ENCODE measurements around the gene IL1RN. TPM values are rescaled to one million over a fixed set of nuclear protein-coding genes. Genes with fewer than 3 reads are reported as not detected.
"Not testable (repeated sequence)": the region's sequence is repeated elsewhere in the genome, so short reads cannot be mapped to it uniquely, and the experiment has no call there.

Gene IL1RN, protein sequence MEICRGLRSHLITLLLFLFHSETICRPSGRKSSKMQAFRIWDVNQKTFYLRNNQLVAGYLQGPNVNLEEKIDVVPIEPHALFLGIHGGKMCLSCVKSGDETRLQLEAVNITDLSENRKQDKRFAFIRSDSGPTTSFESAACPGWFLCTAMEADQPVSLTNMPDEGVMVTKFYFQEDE
- total RNA-seq = 0.89 TPM
- long read RNA-seq = 0 reads

DNA sequence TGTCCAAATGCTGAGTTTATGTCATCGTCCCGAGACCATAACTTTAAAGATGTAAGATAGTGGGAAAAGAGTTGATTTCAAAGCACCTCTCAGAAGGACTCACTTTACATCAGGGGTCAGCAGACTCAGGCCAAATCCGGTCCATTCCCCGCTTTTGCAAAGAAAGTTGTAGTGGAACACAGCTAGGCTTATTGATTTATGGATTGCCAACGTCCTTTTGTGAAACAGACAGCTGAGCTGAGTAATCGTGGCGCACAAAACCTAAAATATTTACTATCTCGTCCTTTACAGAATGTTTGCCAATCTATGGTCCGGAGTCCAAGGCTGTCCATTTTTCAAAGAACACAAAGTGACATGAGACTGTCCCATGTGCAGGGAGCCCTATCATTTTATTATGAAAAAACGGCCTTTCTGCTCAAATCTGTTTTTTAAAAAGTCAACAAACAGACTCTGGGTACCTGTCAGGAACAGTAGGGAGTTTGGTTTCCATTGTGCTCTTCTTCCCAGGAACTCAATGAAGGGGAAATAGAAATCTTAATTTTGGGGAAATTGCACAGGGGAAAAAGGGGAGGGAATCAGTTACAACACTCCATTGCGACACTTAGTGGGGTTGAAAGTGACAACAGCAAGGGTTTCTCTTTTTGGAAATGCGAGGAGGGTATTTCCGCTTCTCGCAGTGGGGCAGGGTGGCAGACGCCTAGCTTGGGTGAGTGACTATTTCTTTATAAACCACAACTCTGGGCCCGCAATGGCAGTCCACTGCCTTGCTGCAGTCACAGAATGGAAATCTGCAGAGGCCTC is at the start of gene IL1RN:
Gene IL1RN, plus strand, starts transcription at position 754 of the 801 bp plus-strand sequence. Its CDS starts 27 bp downstream, at position 781.
- intact Hi-C loops (cut with DNase I) = no loop called here
- peak; percentile 76 for DNase-seq (ENCODE audit: missing footprints)
- ATAC-seq = peak; percentile 36

DNA sequence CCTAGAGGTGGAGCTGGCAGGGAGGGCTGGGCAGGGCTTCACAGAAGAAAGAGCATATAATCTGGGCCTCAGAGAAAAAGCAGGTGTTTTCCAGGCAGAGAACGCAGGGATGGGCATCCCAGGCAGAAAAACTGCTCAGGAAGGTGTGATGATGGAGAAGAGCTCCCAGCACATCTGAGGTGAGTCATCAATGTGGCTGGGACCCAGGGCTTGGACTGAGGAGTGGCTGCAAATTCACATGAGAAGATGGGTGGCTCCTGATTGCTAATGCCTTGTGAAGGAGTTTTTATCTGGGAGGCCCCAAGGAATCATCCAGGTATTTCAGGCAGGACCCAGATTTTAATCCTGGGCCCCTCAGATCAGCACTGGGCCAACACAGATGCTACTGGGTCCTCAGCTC is 49.5 kb upstream of the IL1RN start:
- DNase-seq (ENCODE audit: missing footprints) (no peak), ATAC-seq (no peak)
- intact Hi-C loops (cut with DNase I) = no loop called here

DNA sequence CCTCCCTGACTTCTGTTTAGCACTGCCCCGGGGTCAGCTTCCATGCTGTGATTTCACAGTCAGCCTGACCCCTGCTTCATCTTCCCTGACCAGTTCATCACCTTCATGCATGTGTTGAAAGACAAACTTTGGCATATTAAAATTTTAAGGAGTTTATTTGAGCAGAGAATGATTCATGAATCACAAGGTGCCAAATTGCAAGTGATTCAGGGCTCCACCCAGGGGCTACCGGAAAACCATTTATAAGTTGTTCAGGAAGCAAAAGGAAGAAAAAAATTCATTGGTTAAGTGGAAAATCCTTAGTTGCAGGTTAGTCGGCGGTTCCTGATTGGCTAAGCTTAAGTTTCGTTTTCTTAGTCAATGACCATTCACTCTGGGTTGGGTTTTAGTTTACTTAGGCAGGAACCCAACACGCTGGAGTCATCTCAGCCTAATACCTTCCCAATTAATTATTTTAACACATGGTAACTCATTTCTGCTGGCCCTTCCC is 49.0 kb upstream of the IL1RN start:
- DNase-seq (ENCODE audit: missing footprints) = no peak
- intact Hi-C loops (cut with DNase I) = no loop called here
- ATAC-seq = no peak

DNA sequence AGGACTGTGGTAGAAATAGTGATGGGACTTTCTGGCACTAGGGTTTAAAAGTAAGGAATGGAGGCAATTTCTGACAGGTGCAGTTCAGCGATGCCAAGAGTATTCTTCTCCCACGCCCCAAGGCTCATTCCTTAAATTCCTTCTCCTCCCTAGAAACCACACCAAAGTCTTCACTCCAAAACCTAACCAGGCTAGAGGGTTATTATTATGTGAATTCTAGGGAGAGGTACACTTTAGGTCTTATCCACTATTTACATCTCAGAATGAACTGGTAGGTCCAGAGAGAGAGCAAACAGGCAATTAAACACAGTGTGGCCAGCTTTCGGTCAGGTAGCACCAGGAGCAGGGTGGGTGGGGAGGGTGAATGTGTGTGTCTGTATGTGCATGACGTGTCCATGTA is 48.3 kb upstream of the IL1RN start:
- DNase-seq (ENCODE audit: missing footprints) = no peak
- intact Hi-C loops (cut with DNase I) = no loop called here
- no peak for ATAC-seq

DNA sequence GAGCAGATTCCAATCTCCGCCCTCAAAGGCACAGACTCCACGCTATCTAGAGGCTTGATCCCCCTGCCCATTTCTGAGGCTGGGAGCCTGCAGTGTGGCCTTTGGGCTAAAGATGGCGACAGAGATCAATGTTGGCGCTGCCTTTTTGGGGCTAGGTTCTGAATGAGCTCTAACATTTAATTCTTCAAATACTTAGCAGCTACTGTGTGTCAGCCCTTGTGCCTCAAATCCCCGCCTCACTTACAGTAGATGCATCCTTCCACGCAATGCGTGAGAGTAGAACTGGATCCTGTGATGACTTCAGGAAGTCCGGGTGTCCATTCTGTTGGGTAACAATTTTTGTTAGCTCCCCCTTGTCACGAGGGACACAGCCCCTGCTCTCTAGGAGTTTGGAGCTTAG is 47.3 kb upstream of the IL1RN start:
- ATAC-seq (peak; percentile 42), DNase-seq (ENCODE audit: missing footprints) (no peak)
- intact Hi-C loops (cut with DNase I) = no loop called here

DNA sequence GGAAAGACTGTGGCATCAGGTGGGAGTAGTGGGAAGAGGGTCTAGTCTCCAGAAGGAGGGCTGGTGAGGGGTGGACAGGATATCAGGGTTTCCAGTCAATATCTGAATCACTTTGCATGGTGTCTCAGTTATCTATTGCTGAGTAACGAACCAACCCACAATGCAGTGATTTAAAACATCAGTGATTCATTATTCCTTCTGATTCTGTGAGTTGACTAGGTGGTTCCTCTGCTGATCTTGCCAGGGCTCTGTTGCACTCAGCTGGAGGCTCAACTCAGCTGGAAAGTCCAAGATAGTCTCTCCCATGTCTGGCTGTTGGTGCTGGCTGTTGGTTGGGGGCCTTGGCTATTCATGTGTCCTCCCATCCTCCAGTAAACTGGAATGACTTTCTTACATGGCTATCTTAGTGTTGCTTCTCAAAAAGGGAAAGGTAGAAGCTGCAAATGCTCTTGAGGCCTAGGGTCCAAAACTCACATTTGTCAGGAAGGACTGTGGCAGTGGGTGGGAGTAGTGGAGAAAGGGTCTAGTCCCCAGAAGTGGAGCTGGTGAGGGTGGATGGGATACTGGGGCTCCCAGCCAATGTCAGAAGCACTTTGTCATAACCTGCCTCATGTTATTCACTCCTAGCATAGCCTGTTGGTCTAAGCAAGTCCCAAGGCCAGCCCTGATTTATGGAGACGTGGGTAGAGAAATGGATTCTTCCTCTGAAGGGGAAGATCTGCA is 45.7 kb upstream of the IL1RN start:
- DNase-seq (ENCODE audit: missing footprints) (no peak), ATAC-seq (no peak)
- intact Hi-C loops (cut with DNase I) = no loop called here

DNA sequence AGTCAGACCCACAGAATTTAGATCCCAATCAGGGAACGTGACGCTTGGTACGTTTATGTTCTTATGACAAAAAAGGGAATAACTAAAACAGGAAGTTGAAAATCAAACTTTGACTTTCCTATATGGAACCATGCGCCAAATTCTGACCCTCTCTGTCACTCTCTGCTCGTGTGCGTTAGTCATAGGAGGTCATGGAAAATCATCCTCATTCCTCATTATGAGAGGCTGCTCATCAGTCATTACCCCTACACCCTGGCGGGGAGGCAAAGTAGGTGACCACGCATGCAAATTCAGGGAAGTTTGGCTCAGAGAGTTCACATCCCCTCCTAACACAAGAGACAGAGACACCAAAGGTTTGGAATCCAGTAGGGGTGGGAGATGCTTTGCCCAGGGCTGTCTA is 44.1 kb upstream of the IL1RN start:
- no peak for ATAC-seq
- DNase-seq (ENCODE audit: missing footprints) = no peak
- intact Hi-C loops (cut with DNase I) = no loop called here

DNA sequence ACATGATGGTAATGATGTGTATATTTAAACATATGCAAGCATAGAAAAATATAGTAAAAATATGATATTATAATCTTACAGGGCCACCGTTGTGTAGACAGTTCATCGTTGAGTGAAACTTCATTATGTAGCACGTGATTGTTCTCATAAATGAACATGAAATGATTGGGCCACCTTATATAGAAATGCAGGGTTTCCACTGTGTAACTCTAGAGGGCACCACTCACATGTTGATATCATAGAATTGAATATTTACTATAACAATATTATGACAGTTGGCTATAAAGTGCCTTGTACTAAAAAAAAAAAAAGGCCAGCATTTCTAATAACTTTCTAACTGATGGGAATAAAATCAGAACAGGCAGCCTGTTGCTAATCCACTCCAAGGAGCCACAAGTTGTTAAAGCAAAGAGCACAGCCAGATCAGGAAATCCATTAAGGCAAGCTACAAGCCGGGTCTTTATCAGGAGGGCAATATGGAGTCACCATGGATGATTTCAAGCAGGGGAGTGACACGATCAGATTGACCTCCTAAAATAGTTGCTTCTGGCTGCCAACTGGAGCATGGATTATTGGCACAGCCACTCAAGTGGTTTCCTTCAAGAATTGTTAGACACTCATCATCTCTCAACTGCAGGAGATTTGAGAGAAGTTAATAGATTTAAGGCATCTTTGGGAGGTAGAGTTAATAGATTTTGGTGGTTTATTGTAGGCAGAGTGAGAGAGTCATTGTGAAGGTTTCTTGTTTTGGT is 43.0 kb upstream of the IL1RN start:
- ATAC-seq = no peak
- intact Hi-C loops (cut with DNase I) = no loop called here

DNA sequence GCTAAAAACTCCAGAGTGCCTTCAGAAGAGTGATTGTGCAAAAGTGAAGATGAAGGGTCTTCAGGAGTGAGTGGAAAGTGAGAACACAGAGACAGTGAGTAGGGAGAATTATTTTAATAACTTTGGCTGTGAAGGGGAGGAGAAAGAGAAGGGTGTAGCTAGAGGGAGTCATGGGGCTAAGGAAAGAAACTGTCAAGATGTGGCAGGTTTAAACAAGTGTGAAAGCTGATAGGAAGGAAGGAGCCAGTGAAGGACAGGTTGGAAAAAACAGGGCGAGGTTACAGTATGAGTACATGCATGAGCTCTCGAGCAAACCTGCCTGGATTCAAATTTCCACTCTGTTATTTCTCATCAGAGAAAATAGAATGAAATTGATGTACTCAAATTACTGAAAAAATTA is 41.9 kb upstream of the IL1RN start:
- ATAC-seq = no peak
- intact Hi-C loops (cut with DNase I) = no loop called here

More for the DNA sequence above, 43.0 kb upstream of the IL1RN start:
- no peak for DNase-seq (ENCODE audit: missing footprints)

DNA sequence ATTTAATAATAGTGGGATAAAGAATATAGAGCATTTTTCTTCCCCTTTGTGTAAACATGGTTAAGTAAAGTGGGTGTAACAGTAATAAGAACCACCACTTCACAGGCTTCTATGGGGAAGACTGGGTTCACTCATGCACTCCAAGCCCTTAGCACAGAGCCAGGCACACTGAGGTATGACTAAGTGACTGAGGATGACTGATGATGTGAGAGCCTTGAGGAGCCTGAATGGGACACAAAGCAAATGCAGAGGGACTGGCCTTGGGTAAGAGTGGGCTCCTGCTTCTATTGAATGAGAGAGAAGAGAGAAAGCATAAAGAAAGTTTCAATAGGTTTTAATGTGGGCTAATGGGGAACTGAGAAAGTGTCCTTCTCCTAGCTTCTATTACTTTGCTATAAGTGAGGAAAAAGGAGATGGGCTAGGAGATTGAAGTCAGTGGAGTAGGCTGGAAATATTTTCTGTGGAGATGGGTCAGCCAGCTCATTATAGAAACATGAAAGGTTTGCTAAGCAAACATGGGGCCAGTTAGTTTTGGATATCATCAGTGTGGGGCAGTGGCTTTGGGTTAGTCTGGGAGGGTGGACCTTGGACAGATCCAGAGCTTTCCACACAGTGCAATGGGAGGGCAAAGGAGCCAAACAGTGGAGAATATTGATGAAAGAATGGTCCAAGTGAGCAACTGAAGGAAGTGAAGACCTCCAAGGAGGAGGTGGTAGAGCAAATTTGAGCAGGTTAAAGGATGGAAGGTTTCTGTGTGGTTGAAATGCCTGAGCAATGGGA is 39.0 kb upstream of the IL1RN start:
- ATAC-seq (no peak), DNase-seq (ENCODE audit: missing footprints) (no peak)
- intact Hi-C loops (cut with DNase I) = no loop called here

More for the DNA sequence above, 41.9 kb upstream of the IL1RN start:
- DNase-seq (ENCODE audit: missing footprints) = no peak

DNA sequence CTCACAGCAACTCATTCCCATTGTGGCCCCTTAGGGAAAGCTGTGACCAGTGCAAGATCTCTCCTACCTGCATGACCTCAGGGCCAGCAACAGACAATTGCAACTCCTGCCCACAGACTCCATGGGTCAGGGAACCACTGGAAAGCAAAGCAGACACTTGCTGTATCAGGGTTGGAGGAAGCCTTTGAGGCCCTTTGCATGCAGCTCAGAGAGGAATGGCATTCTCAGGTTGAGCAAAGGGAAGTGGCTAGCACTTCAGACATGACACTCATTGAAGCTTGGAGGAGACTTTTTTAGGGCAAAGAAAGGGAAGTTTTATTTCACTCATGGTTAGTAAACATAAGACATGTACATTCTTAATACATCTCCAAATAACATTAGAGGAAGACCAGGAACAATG is 37.5 kb upstream of the IL1RN start:
- intact Hi-C loops (cut with DNase I) = no loop called here
- no peak for DNase-seq (ENCODE audit: missing footprints)
- ATAC-seq = no peak

DNA sequence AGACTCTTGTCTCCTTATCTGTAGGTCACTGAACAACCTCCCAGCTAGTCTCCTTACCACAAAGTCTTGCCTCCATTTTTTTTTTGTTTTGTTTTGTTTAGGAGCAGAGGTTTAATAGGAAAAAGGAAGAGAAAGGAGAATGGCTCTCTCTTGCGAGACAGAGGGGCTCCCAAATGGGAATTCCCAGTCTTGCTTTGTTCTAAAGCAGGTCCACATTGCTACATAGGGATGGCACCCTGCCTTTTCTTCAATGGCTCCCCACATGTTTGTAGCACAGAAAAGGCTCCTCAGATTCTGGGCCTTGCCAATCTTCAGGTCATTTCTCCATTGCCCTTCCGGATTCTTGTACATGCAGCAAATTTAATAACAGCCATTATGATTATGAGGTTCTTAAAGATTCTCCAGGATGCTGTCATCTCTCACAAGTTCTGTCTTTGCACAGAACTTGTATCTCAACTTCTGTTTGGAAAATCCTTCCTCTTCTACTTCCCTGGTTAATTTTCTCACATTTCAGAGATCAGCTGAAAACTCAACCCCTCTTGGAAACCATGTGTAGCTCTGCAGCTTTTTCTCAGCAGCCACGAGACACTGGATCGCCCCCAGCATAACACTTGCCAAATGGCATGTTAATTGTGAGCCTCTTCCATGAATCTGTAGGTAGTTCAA is 36.0 kb upstream of the IL1RN start:
- no peak for DNase-seq (ENCODE audit: missing footprints)
- intact Hi-C loops (cut with DNase I) = no loop called here

DNA sequence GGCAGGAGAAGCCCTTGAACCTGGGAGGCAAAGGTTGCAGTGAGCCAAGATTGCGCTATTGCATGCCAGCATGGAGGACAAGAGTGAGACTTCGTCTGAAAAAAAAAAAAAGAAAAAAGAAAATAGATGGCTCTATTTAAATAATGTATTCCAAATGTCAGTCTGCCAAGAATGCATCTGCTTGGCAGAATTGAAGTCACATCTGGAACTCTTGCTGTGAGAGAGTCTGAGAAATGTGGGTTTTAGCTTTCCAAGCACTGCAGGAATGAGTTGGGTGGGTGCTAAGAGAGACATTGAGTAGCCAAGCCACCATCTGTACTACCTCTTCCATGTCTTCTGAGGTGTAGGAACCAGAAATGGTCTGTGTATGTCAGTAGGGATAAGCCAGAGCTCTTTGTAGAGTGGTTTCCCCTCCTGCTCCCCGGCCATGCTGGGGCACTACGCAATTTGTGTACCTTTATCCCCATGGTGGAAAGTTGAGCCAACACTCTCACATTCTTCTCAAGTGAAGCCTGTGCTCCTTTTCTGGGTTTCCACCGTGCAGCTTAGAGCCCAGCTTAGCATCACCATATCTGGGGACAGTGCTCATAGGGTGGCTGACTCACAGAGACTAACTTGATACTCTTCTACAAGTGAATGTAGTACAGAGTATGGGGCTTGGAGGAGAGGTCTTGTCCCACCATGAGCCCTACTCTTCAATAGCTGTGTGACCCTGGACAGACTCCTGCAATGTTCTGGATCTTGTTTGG is 34.4 kb upstream of the IL1RN start:
- intact Hi-C loops (cut with DNase I) = no loop called here
- ATAC-seq = no peak
- DNase-seq (ENCODE audit: missing footprints) = no peak

More for the DNA sequence above, 36.0 kb upstream of the IL1RN start:
- ATAC-seq = no peak

DNA sequence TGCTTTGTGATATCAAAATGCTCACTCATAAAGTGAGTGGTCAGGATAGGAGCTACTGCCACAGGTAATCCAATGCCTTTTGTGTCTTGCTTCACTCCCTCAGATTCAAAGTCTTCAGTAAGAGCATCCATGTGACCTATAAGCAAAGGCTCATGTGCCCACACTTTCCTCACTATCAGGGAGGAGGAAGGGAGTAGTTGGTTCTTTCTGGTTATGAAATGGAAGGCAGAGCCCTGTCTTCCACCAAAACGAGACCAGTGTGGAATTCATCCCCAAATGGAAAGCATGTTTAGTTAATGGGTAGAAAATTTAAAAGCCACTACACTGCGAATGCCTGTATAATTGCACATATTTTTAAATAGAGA is 33.8 kb upstream of the IL1RN start:
- intact Hi-C loops (cut with DNase I) = no loop called here
- ATAC-seq = no peak

DNA sequence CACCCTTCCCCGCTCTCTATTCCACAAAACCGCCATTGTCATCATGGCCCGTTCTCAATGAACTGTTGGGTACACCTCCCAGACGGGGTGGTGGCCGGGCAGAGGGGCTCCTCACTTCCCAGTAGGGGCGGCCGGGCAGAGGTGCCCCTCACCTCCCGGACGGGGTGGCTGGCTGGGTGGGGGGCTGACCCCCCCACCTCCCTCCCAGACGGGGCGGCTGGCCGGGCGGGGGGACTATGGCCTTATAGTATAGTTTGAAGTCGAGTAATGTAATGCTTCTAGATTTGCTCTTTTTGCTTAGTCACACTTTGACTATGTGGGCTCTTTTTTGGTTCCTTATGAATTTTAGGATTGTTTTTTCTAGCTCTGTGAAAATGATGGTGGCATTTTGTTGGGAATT is 31.1 kb upstream of the IL1RN start:
- DNase-seq (ENCODE audit: missing footprints); ATAC-seq; intact Hi-C loops (cut with DNase I): not testable (repeated sequence)

More for the DNA sequence above, 33.8 kb upstream of the IL1RN start:
- DNase-seq (ENCODE audit: missing footprints) = no peak

DNA sequence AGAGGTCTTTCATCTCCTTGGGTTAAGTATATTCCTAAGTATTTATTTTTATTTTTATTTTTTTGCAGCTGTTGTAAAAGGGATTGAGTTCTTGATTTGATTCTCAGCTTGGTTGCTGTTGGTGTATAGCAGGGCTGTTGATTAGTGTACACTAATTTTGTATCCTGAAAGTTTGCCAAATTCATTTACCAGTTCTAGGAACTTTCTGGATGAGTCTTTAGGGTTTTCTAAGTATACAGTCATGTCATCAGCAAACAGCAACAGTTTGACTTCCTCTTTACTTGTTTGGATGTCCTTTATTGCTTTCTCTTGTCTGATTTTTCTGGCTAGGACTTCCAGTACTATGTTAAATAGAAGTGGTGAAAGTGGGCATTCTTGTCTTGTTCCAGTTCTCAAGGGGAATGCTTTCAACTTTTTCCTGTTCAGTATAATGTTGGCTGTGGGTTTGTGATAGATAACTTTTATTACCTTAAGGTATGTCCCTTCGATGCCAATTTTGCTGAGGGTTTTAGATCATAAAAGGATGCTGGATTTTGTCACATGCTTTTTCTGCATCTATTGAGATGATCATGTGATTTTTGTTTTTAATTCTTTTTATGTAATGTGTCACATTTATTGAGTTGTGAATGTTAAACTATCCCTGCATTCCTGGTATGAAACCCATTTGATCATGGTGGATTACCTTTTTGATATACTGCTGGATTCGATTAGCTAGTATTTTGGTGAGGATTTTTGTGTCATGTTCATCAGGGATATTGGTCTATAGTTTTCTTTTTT is 30.4 kb upstream of the IL1RN start:
- intact Hi-C loops (cut with DNase I); ATAC-seq: not testable (repeated sequence)

More for the DNA sequence above, 30.4 kb upstream of the IL1RN start:
- not testable (repeated sequence) for DNase-seq (ENCODE audit: missing footprints)

Measured in Right ventricle myocardium inferior (tissue), 1 donor.